ENCODE data around the gene KIAA0825.

DNA sequence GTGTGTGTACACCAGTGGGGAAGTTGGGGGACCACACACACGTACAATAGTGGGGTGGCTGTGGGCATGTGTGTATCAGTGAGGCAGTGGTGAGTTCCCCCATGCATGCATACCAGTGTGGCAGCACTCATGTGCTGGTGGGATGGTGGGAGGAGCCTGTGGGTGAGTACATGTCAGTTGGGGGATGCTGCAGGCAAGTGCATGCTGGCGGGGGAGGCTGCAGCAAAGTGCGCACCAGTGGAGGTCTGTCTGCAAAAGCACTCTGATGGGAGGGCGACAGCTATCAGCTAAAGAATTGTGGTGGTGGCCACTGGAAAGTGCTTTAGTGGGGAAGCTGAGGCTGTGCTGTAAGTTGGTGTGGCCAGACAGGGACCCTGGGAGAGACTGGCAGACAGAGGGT is 418.8 kb downstream of the KIAA0825 start:
- TF ChIP-seq, protein P1, sequence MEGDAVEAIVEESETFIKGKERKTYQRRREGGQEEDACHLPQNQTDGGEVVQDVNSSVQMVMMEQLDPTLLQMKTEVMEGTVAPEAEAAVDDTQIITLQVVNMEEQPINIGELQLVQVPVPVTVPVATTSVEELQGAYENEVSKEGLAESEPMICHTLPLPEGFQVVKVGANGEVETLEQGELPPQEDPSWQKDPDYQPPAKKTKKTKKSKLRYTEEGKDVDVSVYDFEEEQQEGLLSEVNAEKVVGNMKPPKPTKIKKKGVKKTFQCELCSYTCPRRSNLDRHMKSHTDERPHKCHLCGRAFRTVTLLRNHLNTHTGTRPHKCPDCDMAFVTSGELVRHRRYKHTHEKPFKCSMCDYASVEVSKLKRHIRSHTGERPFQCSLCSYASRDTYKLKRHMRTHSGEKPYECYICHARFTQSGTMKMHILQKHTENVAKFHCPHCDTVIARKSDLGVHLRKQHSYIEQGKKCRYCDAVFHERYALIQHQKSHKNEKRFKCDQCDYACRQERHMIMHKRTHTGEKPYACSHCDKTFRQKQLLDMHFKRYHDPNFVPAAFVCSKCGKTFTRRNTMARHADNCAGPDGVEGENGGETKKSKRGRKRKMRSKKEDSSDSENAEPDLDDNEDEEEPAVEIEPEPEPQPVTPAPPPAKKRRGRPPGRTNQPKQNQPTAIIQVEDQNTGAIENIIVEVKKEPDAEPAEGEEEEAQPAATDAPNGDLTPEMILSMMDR (conservative IDR thresholded peaks at IDR 0.05; ENCODE audit: low read depth in 2 of 2), result no peak
- no peak for TF ChIP-seq POLR2AphosphoS5 (IDR thresholded peaks at IDR 0.05; ENCODE audit: low read depth)
- TF ChIP-seq EZH2phosphoT487 (IDR thresholded peaks at IDR 0.05; ENCODE audit: unreplicated experiment), result no peak
- TF ChIP-seq JUNB (IDR thresholded peaks at IDR 0.05; ENCODE audit: unreplicated experiment), result no peak
- TF ChIP-seq, protein P2, sequence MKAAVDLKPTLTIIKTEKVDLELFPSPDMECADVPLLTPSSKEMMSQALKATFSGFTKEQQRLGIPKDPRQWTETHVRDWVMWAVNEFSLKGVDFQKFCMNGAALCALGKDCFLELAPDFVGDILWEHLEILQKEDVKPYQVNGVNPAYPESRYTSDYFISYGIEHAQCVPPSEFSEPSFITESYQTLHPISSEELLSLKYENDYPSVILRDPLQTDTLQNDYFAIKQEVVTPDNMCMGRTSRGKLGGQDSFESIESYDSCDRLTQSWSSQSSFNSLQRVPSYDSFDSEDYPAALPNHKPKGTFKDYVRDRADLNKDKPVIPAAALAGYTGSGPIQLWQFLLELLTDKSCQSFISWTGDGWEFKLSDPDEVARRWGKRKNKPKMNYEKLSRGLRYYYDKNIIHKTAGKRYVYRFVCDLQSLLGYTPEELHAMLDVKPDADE (IDR thresholded peaks at IDR 0.05), result no peak
- TF ChIP-seq EZH2 (IDR thresholded peaks at IDR 0.05; ENCODE audit: low read depth, unreplicated experiment), result no peak
- no peak for TF ChIP-seq NANOG (IDR thresholded peaks at IDR 0.05; ENCODE audit: borderline replicate concordance)
- TF ChIP-seq, protein P3, sequence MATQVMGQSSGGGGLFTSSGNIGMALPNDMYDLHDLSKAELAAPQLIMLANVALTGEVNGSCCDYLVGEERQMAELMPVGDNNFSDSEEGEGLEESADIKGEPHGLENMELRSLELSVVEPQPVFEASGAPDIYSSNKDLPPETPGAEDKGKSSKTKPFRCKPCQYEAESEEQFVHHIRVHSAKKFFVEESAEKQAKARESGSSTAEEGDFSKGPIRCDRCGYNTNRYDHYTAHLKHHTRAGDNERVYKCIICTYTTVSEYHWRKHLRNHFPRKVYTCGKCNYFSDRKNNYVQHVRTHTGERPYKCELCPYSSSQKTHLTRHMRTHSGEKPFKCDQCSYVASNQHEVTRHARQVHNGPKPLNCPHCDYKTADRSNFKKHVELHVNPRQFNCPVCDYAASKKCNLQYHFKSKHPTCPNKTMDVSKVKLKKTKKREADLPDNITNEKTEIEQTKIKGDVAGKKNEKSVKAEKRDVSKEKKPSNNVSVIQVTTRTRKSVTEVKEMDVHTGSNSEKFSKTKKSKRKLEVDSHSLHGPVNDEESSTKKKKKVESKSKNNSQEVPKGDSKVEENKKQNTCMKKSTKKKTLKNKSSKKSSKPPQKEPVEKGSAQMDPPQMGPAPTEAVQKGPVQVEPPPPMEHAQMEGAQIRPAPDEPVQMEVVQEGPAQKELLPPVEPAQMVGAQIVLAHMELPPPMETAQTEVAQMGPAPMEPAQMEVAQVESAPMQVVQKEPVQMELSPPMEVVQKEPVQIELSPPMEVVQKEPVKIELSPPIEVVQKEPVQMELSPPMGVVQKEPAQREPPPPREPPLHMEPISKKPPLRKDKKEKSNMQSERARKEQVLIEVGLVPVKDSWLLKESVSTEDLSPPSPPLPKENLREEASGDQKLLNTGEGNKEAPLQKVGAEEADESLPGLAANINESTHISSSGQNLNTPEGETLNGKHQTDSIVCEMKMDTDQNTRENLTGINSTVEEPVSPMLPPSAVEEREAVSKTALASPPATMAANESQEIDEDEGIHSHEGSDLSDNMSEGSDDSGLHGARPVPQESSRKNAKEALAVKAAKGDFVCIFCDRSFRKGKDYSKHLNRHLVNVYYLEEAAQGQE (IDR thresholded peaks at IDR 0.05; ENCODE audit: unreplicated experiment), result no peak
- TF ChIP-seq ZNF114 (CRISPR knock-in tag; IDR thresholded peaks at IDR 0.05), result no peak

Measured in GM23338 (cell line).